ENCODE data around the gene MAP2K6. TPM values are rescaled to one million over a fixed set of nuclear protein-coding genes. Genes with fewer than 3 reads are reported as not detected.
A peak's percentile ranks its signal among the peaks of the same experiment; 100 is the strongest.

The MAP2K6 gene
- total RNA-seq, 1 donor from 2014 or later: 101 TPM

DNA sequence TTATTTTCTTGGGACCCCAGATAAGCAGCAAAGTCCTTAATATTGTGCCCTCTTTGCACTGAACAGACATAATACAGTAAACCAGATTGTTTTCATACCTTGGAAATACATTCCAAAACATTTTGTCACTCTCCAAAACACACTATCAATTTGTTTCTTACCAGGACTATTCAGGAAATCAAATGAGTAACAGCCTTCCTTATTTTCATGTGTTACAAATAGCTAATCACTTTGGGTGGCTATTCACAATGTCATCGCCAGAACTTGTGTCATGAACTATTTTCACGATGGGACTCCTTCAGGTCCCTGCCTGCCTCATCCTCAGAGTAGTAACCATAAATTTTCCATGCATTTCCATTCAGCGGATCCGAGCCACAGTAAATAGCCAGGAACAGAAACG, 104.5 kb downstream of the MAP2K6 start:
- Histone ChIP-seq H3K9me3 (ENCODE audit: low read depth) (no peaks in the 10 kb centered on the region), H4K20me1 (ENCODE audit: low read depth) (peaks cover 3% of the 10 kb centered on the region), H3K4me3 (no peak overlapping the region), H3F3A (ENCODE audit: low read depth) (no peaks in the 10 kb centered on the region), H3K27me3 (no peaks in the 10 kb centered on the region), H3K4me1 (no peaks in the 10 kb centered on the region), H3K9ac (no peak overlapping the region), H3K79me2 (ENCODE audit: low read depth) (peaks cover 14% of the 10 kb centered on the region), H2AFZ (replicated peaks) (no peak overlapping the region), H3K4me2 (no peak overlapping the region), H3K27ac (no peak overlapping the region), H3K36me3 (peaks cover 27% of the 10 kb centered on the region)
- Mint-ChIP-seq H3K27ac (no peak overlapping the region), H3K9me3 (no peaks in the 10 kb centered on the region), H3K4me3 (no peak overlapping the region), H3K4me1 (no peaks in the 10 kb centered on the region), H3K36me3 (peaks cover 56% of the 10 kb centered on the region), H3K27me3 (ENCODE audit: insufficient read depth, low read depth) (no peaks in the 10 kb centered on the region)
- no peak for DNase-seq (ENCODE audit: low spot score)
- TF ChIP-seq, protein P1, sequence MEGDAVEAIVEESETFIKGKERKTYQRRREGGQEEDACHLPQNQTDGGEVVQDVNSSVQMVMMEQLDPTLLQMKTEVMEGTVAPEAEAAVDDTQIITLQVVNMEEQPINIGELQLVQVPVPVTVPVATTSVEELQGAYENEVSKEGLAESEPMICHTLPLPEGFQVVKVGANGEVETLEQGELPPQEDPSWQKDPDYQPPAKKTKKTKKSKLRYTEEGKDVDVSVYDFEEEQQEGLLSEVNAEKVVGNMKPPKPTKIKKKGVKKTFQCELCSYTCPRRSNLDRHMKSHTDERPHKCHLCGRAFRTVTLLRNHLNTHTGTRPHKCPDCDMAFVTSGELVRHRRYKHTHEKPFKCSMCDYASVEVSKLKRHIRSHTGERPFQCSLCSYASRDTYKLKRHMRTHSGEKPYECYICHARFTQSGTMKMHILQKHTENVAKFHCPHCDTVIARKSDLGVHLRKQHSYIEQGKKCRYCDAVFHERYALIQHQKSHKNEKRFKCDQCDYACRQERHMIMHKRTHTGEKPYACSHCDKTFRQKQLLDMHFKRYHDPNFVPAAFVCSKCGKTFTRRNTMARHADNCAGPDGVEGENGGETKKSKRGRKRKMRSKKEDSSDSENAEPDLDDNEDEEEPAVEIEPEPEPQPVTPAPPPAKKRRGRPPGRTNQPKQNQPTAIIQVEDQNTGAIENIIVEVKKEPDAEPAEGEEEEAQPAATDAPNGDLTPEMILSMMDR (IDR thresholded peaks at IDR 0.05): no peak
- TF ChIP-seq EZH2 (IDR thresholded peaks at IDR 0.05) (no peak), EZH2phosphoT487 (IDR thresholded peaks at IDR 0.05) (no peak)

DNA sequence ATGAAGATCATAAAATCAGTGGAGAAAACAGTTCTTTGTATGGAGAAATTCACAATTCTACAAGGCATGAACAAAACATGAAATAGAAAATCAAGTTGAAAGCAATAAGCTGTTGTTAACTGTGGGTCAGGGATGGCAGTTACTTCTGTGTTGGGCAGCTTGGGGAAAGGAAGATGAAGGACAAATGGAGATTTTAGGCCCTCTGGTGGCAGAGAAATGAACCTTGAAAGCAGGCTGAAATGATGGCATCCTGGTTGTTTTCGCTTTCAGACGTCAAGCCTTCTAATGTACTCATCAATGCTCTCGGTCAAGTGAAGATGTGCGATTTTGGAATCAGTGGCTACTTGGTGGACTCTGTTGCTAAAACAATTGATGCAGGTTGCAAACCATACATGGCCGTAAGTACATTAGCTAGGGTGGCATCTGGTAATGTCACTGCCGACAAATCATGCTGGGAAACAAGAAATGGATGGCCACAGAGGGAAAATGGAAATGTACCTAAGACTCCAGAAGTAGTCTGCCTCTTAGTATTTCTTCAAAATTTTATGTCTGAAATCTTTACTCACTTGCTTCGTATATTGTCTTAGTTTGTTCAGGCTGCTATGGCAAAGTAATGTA, 108.9 kb downstream of the MAP2K6 start:
- Mint-ChIP-seq H3K4me3 (no peak overlapping the region), H3K27me3 (ENCODE audit: insufficient read depth, low read depth) (no peaks in the 10 kb centered on the region), H3K36me3 (peaks cover 62% of the 10 kb centered on the region), H3K4me1 (no peaks in the 10 kb centered on the region), H3K27ac (no peak overlapping the region), H3K9me3 (no peaks in the 10 kb centered on the region)
- Histone ChIP-seq H3K4me1 (no peaks in the 10 kb centered on the region), H4K20me1 (ENCODE audit: low read depth) (peaks cover 3% of the 10 kb centered on the region), H3F3A (ENCODE audit: low read depth) (no peaks in the 10 kb centered on the region), H3K4me3 (no peak overlapping the region), H3K36me3 (peaks cover 33% of the 10 kb centered on the region), H3K79me2 (ENCODE audit: low read depth) (no peaks in the 10 kb centered on the region), H3K27me3 (no peaks in the 10 kb centered on the region), H3K4me2 (no peak overlapping the region), H2AFZ (replicated peaks) (no peak overlapping the region), H3K9ac (no peak overlapping the region), H3K27ac (no peak overlapping the region), H3K9me3 (ENCODE audit: low read depth) (no peaks in the 10 kb centered on the region)
- DNase-seq (ENCODE audit: low spot score): peak; percentile 58
- TF ChIP-seq, protein P1 (IDR thresholded peaks at IDR 0.05): peak; percentile 71
- no peak for TF ChIP-seq EZH2phosphoT487 (IDR thresholded peaks at IDR 0.05)

DNA sequence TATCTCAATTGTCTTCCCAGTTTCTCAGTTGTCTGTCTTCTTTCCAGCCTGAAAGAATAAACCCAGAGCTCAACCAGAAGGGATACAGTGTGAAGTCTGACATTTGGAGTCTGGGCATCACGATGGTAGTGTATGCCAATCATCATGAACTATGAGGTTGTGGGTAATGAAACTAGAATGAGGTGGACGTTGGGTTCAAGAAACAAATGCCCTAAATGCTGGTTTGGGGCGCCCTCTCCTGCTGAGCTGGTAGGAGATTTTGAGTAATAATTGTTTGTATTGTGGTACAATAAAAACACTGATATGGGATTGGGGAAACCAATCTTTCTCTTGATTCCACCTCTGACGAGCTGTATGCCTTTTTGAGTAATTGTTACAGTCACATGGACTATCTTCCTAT, 110.4 kb downstream of the MAP2K6 start:
- no peak overlapping the region for H3K4me2 ChIP-seq
- H3K9me3 Mint-ChIP-seq: no peaks in the 10 kb centered on the region
- H3K36me3 Mint-ChIP-seq: peaks cover 59% of the 10 kb centered on the region

More for the DNA sequence above, 110.4 kb downstream of the MAP2K6 start:
- Histone ChIP-seq H3F3A (ENCODE audit: low read depth) (no peaks in the 10 kb centered on the region), H3K27ac (no peak overlapping the region), H3K27me3 (no peaks in the 10 kb centered on the region), H3K4me3 (no peak overlapping the region), H3K9me3 (ENCODE audit: low read depth) (no peaks in the 10 kb centered on the region), H3K9ac (no peak overlapping the region), H3K79me2 (ENCODE audit: low read depth) (no peaks in the 10 kb centered on the region), H2AFZ (replicated peaks) (no peak overlapping the region), H3K36me3 (peaks cover 30% of the 10 kb centered on the region), H3K4me1 (no peaks in the 10 kb centered on the region), H4K20me1 (ENCODE audit: low read depth) (peaks cover 3% of the 10 kb centered on the region)
- H3K27me3 Mint-ChIP-seq (ENCODE audit: insufficient read depth, low read depth): no peaks in the 10 kb centered on the region
- H3K4me3 Mint-ChIP-seq: no peak overlapping the region
- DNase-seq (ENCODE audit: low spot score): no peak
- H3K27ac Mint-ChIP-seq: no peak overlapping the region
- no peaks in the 10 kb centered on the region for H3K4me1 Mint-ChIP-seq
- TF ChIP-seq EZH2phosphoT487 (IDR thresholded peaks at IDR 0.05) (no peak), EZH2 (IDR thresholded peaks at IDR 0.05) (no peak)
- TF ChIP-seq, protein P1 (IDR thresholded peaks at IDR 0.05): no peak
